ENCODE data around the gene EPN1. TPM values are rescaled to one million over a fixed set of nuclear protein-coding genes. Genes with fewer than 3 reads are reported as not detected.

EPN1 gene
- total and polyA plus RNA-seq, 9 of the 15 experiments (the other 6 are each of a cell fraction or from before 2014, with no cell fraction given) = 0.08 to 138 (median 12.7) TPM

- TF ChIP-seq, protein P1, sequence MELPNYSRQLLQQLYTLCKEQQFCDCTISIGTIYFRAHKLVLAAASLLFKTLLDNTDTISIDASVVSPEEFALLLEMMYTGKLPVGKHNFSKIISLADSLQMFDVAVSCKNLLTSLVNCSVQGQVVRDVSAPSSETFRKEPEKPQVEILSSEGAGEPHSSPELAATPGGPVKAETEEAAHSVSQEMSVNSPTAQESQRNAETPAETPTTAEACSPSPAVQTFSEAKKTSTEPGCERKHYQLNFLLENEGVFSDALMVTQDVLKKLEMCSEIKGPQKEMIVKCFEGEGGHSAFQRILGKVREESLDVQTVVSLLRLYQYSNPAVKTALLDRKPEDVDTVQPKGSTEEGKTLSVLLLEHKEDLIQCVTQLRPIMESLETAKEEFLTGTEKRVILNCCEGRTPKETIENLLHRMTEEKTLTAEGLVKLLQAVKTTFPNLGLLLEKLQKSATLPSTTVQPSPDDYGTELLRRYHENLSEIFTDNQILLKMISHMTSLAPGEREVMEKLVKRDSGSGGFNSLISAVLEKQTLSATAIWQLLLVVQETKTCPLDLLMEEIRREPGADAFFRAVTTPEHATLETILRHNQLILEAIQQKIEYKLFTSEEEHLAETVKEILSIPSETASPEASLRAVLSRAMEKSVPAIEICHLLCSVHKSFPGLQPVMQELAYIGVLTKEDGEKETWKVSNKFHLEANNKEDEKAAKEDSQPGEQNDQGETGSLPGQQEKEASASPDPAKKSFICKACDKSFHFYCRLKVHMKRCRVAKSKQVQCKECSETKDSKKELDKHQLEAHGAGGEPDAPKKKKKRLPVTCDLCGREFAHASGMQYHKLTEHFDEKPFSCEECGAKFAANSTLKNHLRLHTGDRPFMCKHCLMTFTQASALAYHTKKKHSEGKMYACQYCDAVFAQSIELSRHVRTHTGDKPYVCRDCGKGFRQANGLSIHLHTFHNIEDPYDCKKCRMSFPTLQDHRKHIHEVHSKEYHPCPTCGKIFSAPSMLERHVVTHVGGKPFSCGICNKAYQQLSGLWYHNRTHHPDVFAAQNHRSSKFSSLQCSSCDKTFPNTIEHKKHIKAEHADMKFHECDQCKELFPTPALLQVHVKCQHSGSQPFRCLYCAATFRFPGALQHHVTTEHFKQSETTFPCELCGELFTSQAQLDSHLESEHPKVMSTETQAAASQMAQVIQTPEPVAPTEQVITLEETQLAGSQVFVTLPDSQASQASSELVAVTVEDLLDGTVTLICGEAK (IDR thresholded peaks at IDR 0.05) = no peak
- TF ChIP-seq, protein P1 (CRISPR knock-in tag; IDR thresholded peaks at IDR 0.05) = no peak
- TF ChIP-seq GATAD2B (IDR thresholded peaks at IDR 0.05; ENCODE audit: borderline replicate concordance) = peak; percentile 63; the same call in 1 of the 2 replicates
- no peak for TF ChIP-seq ZNF165 (CRISPR knock-in tag; IDR thresholded peaks at IDR 0.05; ENCODE audit: borderline replicate concordance)
- TF ChIP-seq, protein P2, sequence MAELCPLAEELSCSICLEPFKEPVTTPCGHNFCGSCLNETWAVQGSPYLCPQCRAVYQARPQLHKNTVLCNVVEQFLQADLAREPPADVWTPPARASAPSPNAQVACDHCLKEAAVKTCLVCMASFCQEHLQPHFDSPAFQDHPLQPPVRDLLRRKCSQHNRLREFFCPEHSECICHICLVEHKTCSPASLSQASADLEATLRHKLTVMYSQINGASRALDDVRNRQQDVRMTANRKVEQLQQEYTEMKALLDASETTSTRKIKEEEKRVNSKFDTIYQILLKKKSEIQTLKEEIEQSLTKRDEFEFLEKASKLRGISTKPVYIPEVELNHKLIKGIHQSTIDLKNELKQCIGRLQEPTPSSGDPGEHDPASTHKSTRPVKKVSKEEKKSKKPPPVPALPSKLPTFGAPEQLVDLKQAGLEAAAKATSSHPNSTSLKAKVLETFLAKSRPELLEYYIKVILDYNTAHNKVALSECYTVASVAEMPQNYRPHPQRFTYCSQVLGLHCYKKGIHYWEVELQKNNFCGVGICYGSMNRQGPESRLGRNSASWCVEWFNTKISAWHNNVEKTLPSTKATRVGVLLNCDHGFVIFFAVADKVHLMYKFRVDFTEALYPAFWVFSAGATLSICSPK (IDR thresholded peaks at IDR 0.05; ENCODE audit: borderline replicate concordance) = no peak
- no peak for TF ChIP-seq SREBF2 (CRISPR knock-in tag; IDR thresholded peaks at IDR 0.05)
- peak; percentile 48 for TF ChIP-seq ZFX (CRISPR knock-in tag; IDR thresholded peaks at IDR 0.05)
- TF ChIP-seq, protein P3, sequence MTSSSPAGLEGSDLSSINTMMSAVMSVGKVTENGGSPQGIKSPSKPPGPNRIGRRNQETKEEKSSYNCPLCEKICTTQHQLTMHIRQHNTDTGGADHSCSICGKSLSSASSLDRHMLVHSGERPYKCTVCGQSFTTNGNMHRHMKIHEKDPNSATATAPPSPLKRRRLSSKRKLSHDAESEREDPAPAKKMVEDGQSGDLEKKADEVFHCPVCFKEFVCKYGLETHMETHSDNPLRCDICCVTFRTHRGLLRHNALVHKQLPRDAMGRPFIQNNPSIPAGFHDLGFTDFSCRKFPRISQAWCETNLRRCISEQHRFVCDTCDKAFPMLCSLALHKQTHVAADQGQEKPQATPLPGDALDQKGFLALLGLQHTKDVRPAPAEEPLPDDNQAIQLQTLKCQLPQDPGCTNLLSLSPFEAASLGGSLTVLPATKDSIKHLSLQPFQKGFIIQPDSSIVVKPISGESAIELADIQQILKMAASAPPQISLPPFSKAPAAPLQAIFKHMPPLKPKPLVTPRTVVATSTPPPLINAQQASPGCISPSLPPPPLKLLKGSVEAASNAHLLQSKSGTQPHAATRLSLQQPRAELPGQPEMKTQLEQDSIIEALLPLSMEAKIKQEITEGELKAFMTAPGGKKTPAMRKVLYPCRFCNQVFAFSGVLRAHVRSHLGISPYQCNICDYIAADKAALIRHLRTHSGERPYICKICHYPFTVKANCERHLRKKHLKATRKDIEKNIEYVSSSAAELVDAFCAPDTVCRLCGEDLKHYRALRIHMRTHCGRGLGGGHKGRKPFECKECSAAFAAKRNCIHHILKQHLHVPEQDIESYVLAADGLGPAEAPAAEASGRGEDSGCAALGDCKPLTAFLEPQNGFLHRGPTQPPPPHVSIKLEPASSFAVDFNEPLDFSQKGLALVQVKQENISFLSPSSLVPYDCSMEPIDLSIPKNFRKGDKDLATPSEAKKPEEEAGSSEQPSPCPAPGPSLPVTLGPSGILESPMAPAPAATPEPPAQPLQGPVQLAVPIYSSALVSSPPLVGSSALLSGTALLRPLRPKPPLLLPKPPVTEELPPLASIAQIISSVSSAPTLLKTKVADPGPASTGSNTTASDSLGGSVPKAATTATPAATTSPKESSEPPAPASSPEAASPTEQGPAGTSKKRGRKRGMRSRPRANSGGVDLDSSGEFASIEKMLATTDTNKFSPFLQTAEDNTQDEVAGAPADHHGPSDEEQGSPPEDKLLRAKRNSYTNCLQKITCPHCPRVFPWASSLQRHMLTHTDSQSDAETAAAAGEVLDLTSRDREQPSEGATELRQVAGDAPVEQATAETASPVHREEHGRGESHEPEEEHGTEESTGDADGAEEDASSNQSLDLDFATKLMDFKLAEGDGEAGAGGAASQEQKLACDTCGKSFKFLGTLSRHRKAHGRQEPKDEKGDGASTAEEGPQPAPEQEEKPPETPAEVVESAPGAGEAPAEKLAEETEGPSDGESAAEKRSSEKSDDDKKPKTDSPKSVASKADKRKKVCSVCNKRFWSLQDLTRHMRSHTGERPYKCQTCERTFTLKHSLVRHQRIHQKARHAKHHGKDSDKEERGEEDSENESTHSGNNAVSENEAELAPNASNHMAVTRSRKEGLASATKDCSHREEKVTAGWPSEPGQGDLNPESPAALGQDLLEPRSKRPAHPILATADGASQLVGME (CRISPR knock-in tag; IDR thresholded peaks at IDR 0.05) = no peak
- no peak for TF ChIP-seq THAP7 (CRISPR knock-in tag; IDR thresholded peaks at IDR 0.05)
- no peak for TF ChIP-seq MEIS2 (IDR thresholded peaks at IDR 0.05; ENCODE audit: partially characterized antibody)
- TF ChIP-seq SNIP1 (IDR thresholded peaks at IDR 0.05; ENCODE audit: low read depth) = no peak
Measured at GRCh38 chr19:55702131-55702627, 27.2 kb downstream of the EPN1 start (continued).
